GM21423 (cell line): ENCODE data around the gene WWOX.

Experiments
- ATAC-seq: cut with Tn5 transposase; IDR thresholded peaks from one replicate; pipeline ENCODE4 v1.9.1; 2021; ENCODE audit warnings: mild to moderate bottlenecking, moderate library complexity; ENCODE audit not compliant: unreplicated experiment

WWOX gene

GRCh38 chr16:79171931-79172705 lies 1072.7 kb downstream of the WWOX start:
- no peak for ATAC-seq

GRCh38 chr16:79172976-79173500 lies 1073.6 kb downstream of the WWOX start:
- ATAC-seq = no peak

- no peak for ATAC-seq
Observed at GRCh38 chr16:79173919-79174318, 1074.5 kb downstream of the WWOX start.

- no peak for ATAC-seq
Observed at GRCh38 chr16:79175286-79176057, 1076.0 kb downstream of the WWOX start.

GRCh38 chr16:79177018-79177417 lies 1077.6 kb downstream of the WWOX start:
- ATAC-seq = no peak

GRCh38 chr16:79181419-79181818 lies 1082.0 kb downstream of the WWOX start:
- ATAC-seq = no peak

- no peak for ATAC-seq
Observed at GRCh38 chr16:79182616-79183015, 1083.2 kb downstream of the WWOX start.

- ATAC-seq = no peak
Observed at GRCh38 chr16:79183571-79183970, 1084.1 kb downstream of the WWOX start.

- ATAC-seq = no peak
Observed at GRCh38 chr16:79184464-79185030, 1085.1 kb downstream of the WWOX start.

- ATAC-seq = no peak
Observed at GRCh38 chr16:79185711-79186110, 1086.3 kb downstream of the WWOX start.

GRCh38 chr16:79186196-79186595 lies 1086.7 kb downstream of the WWOX start:
- ATAC-seq = no peak

- no peak for ATAC-seq
Observed at GRCh38 chr16:79188115-79188738, 1088.8 kb downstream of the WWOX start.

GRCh38 chr16:79188739-79189122 lies 1089.3 kb downstream of the WWOX start:
- ATAC-seq = no peak

- no peak for ATAC-seq
Observed at GRCh38 chr16:79190542-79190941, 1091.1 kb downstream of the WWOX start.

GRCh38 chr16:79191933-79192332 lies 1092.5 kb downstream of the WWOX start:
- no peak for ATAC-seq

- ATAC-seq = no peak
Observed at GRCh38 chr16:79192904-79193303, 1093.5 kb downstream of the WWOX start.

GRCh38 chr16:79194291-79194690 lies 1094.8 kb downstream of the WWOX start:
- no peak for ATAC-seq

- ATAC-seq = no peak
Observed at GRCh38 chr16:79195938-79196337, 1096.5 kb downstream of the WWOX start.

GRCh38 chr16:79201436-79201835 lies 1102.0 kb downstream of the WWOX start:
- no peak for ATAC-seq

- no peak for ATAC-seq
Observed at GRCh38 chr16:79202977-79203376, 1103.5 kb downstream of the WWOX start.

- ATAC-seq = no peak
Observed at GRCh38 chr16:79204486-79204885, 1105.0 kb downstream of the WWOX start.
